ENCODE data around the gene SPTAN1.
"Not testable (repeated sequence)": the region's sequence is repeated elsewhere in the genome, so short reads cannot be mapped to it uniquely, and the experiment has no call there.

SPTAN1 gene

GRCh38 chr9:128552153-128552743 is at the start of gene SPTAN1:
SPTAN1 (plus strand) TSS chr9:128552587; CDS start chr9:128566741, 14,154 bp downstream.
- no peaks in the 10 kb centered on the region for H3K9me3 ChIP-seq (ENCODE audit: control insufficient read depth, low read length)
- no peaks in the 10 kb centered on the region for H3K36me3 ChIP-seq (ENCODE audit: control insufficient read depth, insufficient read depth, low read length)
- H3K4me1 ChIP-seq (ENCODE audit: control insufficient read depth, insufficient read depth, low read length): peaks cover 48% of the 10 kb centered on the region
- H3K4me3 ChIP-seq (ENCODE audit: low read length): peak within 1 kb of the TSS; percentile 43
- H3K9ac ChIP-seq (ENCODE audit: low read length): peak within 1 kb of the TSS; percentile 74
- no peaks in the 10 kb centered on the region for H3K27me3 ChIP-seq (ENCODE audit: control insufficient read depth, insufficient read depth, low read length)

- not testable (repeated sequence) for H3K9ac ChIP-seq (ENCODE audit: low read length); H3K36me3 ChIP-seq (ENCODE audit: control insufficient read depth, insufficient read depth, low read length); H3K9me3 ChIP-seq (ENCODE audit: control insufficient read depth, low read length); H3K27me3 ChIP-seq (ENCODE audit: control insufficient read depth, insufficient read depth, low read length); H3K4me3 ChIP-seq (ENCODE audit: low read length)
- H3K4me1 ChIP-seq (ENCODE audit: control insufficient read depth, insufficient read depth, low read length): peaks cover 11% of the 10 kb centered on the region
Measured at GRCh38 chr9:128503415-128503825, 49.0 kb upstream of the SPTAN1 start.

- H3K36me3 ChIP-seq (ENCODE audit: control insufficient read depth, insufficient read depth, low read length): no peaks in the 10 kb centered on the region
- no peaks in the 10 kb centered on the region for H3K9me3 ChIP-seq (ENCODE audit: control insufficient read depth, low read length)
- peaks cover 11% of the 10 kb centered on the region for H3K4me1 ChIP-seq (ENCODE audit: control insufficient read depth, insufficient read depth, low read length)
- H3K4me3 ChIP-seq (ENCODE audit: low read length): no peak overlapping the region
- H3K9ac ChIP-seq (ENCODE audit: low read length): peak overlapping the region; percentile 81
- no peaks in the 10 kb centered on the region for H3K27me3 ChIP-seq (ENCODE audit: control insufficient read depth, insufficient read depth, low read length)
Measured at GRCh38 chr9:128503870-128504269, 48.5 kb upstream of the SPTAN1 start.

GRCh38 chr9:128504485-128505413 is 47.6 kb upstream of the SPTAN1 start, which contains the start of gene GLE1:
GLE1 (plus strand) TSS chr9:128504719; CDS start chr9:128504806, 87 bp downstream.
- H3K4me1 ChIP-seq (ENCODE audit: control insufficient read depth, insufficient read depth, low read length): peaks cover 11% of the 10 kb centered on the region
- peak within 1 kb of the TSS; percentile 81 for H3K9ac ChIP-seq (ENCODE audit: low read length)

GRCh38 chr9:128505414-128505765 is 47.0 kb upstream of the SPTAN1 start:
- Histone ChIP-seq H3K4me3 (ENCODE audit: low read length) (peak overlapping the region; percentile 91), H3K36me3 (ENCODE audit: control insufficient read depth, insufficient read depth, low read length) (no peaks in the 10 kb centered on the region), H3K9ac (ENCODE audit: low read length) (peak overlapping the region; percentile 81), H3K9me3 (ENCODE audit: control insufficient read depth, low read length) (no peaks in the 10 kb centered on the region), H3K27me3 (ENCODE audit: control insufficient read depth, insufficient read depth, low read length) (no peaks in the 10 kb centered on the region), H3K4me1 (ENCODE audit: control insufficient read depth, insufficient read depth, low read length) (peaks cover 11% of the 10 kb centered on the region)

More at GRCh38 chr9:128504485-128505413, 47.6 kb upstream of the SPTAN1 start, which contains the start of gene GLE1:
- no peaks in the 10 kb centered on the region for H3K36me3 ChIP-seq (ENCODE audit: control insufficient read depth, insufficient read depth, low read length)
- H3K4me3 ChIP-seq (ENCODE audit: low read length): peak within 1 kb of the TSS; percentile 91
- no peaks in the 10 kb centered on the region for H3K27me3 ChIP-seq (ENCODE audit: control insufficient read depth, insufficient read depth, low read length)
- no peaks in the 10 kb centered on the region for H3K9me3 ChIP-seq (ENCODE audit: control insufficient read depth, low read length)

- not testable (repeated sequence) for H3K36me3 ChIP-seq (ENCODE audit: control insufficient read depth, insufficient read depth, low read length); H3K27me3 ChIP-seq (ENCODE audit: control insufficient read depth, insufficient read depth, low read length); H3K9ac ChIP-seq (ENCODE audit: low read length); H3K9me3 ChIP-seq (ENCODE audit: control insufficient read depth, low read length); H3K4me3 ChIP-seq (ENCODE audit: low read length)
- peaks cover 11% of the 10 kb centered on the region for H3K4me1 ChIP-seq (ENCODE audit: control insufficient read depth, insufficient read depth, low read length)
Measured at GRCh38 chr9:128505906-128506305, 46.5 kb upstream of the SPTAN1 start.

- H3K36me3 ChIP-seq (ENCODE audit: control insufficient read depth, insufficient read depth, low read length): no peaks in the 10 kb centered on the region
- H3K9ac ChIP-seq (ENCODE audit: low read length): no peak overlapping the region
- H3K27me3 ChIP-seq (ENCODE audit: control insufficient read depth, insufficient read depth, low read length): no peaks in the 10 kb centered on the region
- H3K4me1 ChIP-seq (ENCODE audit: control insufficient read depth, insufficient read depth, low read length): no peaks in the 10 kb centered on the region
- H3K9me3 ChIP-seq (ENCODE audit: control insufficient read depth, low read length): no peaks in the 10 kb centered on the region
- H3K4me3 ChIP-seq (ENCODE audit: low read length): no peak overlapping the region
Measured at GRCh38 chr9:128512820-128513219, 39.6 kb upstream of the SPTAN1 start.

GRCh38 chr9:128521956-128522355 is 30.4 kb upstream of the SPTAN1 start:
- Histone ChIP-seq H3K4me3 (ENCODE audit: low read length) (no peak overlapping the region), H3K27me3 (ENCODE audit: control insufficient read depth, insufficient read depth, low read length) (no peaks in the 10 kb centered on the region), H3K9ac (ENCODE audit: low read length) (no peak overlapping the region), H3K36me3 (ENCODE audit: control insufficient read depth, insufficient read depth, low read length) (peaks cover under 1% of the 10 kb centered on the region), H3K9me3 (ENCODE audit: control insufficient read depth, low read length) (no peaks in the 10 kb centered on the region), H3K4me1 (ENCODE audit: control insufficient read depth, insufficient read depth, low read length) (no peaks in the 10 kb centered on the region)

GRCh38 chr9:128523199-128523925 is 29.0 kb upstream of the SPTAN1 start:
- Histone ChIP-seq H3K4me1 (ENCODE audit: control insufficient read depth, insufficient read depth, low read length) (no peaks in the 10 kb centered on the region), H3K36me3 (ENCODE audit: control insufficient read depth, insufficient read depth, low read length) (peaks cover 6% of the 10 kb centered on the region), H3K9ac (ENCODE audit: low read length) (no peak overlapping the region), H3K9me3 (ENCODE audit: control insufficient read depth, low read length) (no peaks in the 10 kb centered on the region), H3K4me3 (ENCODE audit: low read length) (no peak overlapping the region), H3K27me3 (ENCODE audit: control insufficient read depth, insufficient read depth, low read length) (no peaks in the 10 kb centered on the region)

GRCh38 chr9:128526720-128527119 is 25.7 kb upstream of the SPTAN1 start:
- Histone ChIP-seq H3K36me3 (ENCODE audit: control insufficient read depth, insufficient read depth, low read length) (peaks cover 6% of the 10 kb centered on the region), H3K4me3 (ENCODE audit: low read length) (no peak overlapping the region), H3K4me1 (ENCODE audit: control insufficient read depth, insufficient read depth, low read length) (no peaks in the 10 kb centered on the region), H3K9ac (ENCODE audit: low read length) (no peak overlapping the region), H3K27me3 (ENCODE audit: control insufficient read depth, insufficient read depth, low read length) (no peaks in the 10 kb centered on the region), H3K9me3 (ENCODE audit: control insufficient read depth, low read length) (no peaks in the 10 kb centered on the region)

- Histone ChIP-seq H3K9ac (ENCODE audit: low read length) (no peak overlapping the region), H3K27me3 (ENCODE audit: control insufficient read depth, insufficient read depth, low read length) (no peaks in the 10 kb centered on the region), H3K4me1 (ENCODE audit: control insufficient read depth, insufficient read depth, low read length) (no peaks in the 10 kb centered on the region), H3K9me3 (ENCODE audit: control insufficient read depth, low read length) (no peaks in the 10 kb centered on the region), H3K4me3 (ENCODE audit: low read length) (no peak overlapping the region), H3K36me3 (ENCODE audit: control insufficient read depth, insufficient read depth, low read length) (peaks cover 6% of the 10 kb centered on the region)
Measured at GRCh38 chr9:128528445-128529160, 23.8 kb upstream of the SPTAN1 start.
